Measurements from ENCODE around the gene EHMT2.

Gene EHMT2

DNA sequence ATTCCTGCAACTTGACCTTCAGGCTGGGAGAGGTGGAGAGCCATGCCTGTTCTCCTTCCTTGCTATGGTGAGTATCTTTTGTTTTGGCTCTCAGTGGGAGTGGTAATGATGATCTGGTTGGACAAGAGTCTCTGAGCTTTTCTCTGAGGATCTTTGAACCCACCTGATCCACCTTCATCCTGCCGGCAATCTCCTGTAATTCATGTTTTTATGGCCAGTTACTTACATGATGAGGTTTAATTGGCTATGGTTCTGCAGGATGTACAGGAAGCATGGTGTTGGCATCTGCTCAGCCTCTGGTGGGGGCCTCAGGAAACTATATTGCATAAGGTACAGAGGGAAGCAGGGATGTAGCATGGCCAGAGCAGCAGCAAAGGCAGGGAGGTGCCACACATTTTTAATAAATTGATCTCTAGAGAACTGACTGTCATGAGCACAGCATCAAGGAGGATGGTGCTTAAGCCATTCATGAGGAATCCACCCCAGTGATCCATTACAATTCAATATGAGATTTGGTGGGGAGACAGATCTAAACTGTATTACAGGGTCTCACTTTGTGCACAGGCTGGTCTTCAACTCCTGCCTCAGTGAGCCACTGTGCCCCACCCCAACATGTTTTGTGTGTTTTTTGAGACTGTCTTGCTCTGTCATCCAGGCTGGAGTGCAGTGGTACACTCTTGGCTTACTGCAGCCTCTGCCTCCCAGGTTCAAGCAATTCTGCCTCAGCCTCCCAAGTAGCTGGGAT is 60.0 kb downstream of the EHMT2 start:
- no peak for DNase-seq (ENCODE audit: insufficient read length, low spot score)
- no peak for TF ChIP-seq POLR2A (IDR thresholded peaks at IDR 0.05; ENCODE audit: low read depth, low read length)
- no peak for FAIRE-seq

DNA sequence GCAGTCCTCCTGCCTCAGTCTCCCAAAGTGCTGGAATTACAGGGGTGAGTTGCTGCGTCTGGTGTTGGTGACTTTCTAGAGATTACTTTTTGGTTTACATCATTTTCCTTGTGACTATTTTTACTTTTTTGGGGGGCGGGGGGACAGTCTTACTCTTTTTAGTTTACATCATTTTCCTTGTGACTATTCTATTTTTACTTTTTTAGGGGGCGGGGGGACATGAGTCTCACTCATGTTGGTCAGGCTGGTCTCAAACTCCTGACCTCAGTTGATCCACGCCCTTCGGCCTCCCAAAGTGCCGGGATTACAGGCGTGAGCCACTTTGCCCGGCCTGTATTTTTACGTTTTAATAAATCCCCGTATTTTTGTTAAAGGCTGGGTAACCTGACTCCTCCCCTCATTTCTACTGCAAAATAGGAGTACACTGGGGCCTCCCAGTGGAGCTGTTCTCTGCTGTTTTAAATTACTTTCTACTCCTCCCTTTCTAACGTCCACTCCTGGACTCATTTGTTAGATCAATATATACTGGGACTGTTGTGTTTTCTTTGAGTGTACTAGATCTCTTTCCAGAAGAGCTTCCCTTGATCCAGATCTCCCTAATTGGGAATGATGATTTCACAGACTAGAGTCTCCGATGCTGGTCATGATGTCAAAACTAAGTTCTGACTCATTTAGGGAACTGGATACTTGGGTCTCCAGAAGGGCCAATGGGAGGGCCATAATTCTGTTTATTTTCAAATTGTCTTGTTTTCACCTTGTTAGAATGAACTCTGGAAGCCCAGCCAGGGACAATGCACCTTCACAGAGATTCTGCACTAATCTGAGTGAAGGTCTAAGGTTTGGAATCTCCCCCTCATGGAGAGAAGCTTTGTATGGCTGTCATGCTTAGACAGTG is 60.8 kb downstream of the EHMT2 start:
- DNase-seq (ENCODE audit: insufficient read length, low spot score), result no peak
- no peak for TF ChIP-seq POLR2A (IDR thresholded peaks at IDR 0.05; ENCODE audit: low read depth, low read length)
- FAIRE-seq, result no peak

DNA sequence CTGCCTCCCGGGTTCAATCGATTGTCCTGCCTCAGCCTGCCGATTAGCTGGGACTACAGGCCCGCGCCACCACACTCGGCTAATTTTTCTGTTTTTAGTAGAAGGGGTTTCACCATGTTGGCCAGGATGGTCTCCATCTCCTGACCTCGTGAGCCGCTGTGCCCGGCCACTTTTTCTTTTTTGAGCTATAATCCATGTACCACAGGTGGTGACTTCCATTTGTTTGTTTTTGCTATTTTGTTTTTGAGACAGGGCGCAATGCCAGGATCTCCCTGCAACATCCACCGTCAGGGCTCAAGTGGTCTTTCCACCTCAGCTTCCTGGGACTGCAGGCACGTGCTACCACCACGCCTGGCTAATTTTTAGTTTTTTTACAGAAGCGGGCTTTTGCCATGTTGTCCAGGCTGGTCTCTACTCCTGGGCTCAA is 61.4 kb downstream of the EHMT2 start:
- DNase-seq (ENCODE audit: insufficient read length, low spot score), result no peak
- no peak for FAIRE-seq
- TF ChIP-seq POLR2A (IDR thresholded peaks at IDR 0.05; ENCODE audit: low read depth, low read length), result no peak

DNA sequence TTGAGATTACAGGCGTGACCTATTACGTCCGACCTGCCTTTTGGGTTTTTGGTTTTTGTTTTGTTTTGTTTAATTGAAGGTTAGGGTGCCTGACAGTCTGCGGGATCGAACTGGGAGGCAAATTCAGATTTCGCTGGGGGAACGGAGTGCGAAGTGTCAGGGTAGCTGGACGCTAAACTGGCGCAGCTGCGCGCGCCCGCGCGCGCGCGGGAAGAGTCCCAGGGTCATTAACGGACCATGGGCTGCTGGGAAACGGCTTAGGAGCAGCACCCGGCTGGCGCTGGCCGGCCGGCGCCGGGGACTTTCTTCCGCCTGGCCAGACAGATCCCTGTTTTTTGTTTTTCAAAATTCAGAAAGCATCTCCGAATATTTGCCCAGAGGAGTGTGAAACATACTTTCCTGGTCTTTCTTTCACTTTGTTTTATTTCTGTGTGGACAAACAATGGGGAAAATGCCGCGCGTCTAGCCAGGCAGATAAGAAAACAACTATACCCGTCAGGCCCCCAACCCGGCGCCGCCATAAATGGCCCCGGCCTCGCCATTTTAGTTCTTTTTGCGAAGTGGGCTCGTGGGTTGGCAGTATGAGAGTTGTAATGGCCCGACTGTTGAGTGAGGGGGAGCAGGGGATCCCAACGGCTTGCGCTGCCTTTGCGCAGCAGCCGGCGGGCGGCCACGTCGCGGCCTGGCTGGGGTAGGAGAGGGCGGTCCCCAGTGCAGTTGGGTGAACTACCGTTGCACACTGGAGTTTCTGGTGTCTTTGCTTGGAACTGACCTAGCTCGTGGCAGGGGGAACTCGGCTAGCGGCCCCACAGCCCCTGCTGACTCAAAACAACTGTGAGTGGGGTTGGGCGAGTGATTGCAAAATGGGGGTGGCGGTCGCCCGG is 62.9 kb downstream of the EHMT2 start:
- TF ChIP-seq POLR2A (IDR thresholded peaks at IDR 0.05; ENCODE audit: low read depth, low read length), result peak; percentile 93
- no peak for FAIRE-seq
- peak; percentile 78 for DNase-seq (ENCODE audit: insufficient read length, low spot score)

DNA sequence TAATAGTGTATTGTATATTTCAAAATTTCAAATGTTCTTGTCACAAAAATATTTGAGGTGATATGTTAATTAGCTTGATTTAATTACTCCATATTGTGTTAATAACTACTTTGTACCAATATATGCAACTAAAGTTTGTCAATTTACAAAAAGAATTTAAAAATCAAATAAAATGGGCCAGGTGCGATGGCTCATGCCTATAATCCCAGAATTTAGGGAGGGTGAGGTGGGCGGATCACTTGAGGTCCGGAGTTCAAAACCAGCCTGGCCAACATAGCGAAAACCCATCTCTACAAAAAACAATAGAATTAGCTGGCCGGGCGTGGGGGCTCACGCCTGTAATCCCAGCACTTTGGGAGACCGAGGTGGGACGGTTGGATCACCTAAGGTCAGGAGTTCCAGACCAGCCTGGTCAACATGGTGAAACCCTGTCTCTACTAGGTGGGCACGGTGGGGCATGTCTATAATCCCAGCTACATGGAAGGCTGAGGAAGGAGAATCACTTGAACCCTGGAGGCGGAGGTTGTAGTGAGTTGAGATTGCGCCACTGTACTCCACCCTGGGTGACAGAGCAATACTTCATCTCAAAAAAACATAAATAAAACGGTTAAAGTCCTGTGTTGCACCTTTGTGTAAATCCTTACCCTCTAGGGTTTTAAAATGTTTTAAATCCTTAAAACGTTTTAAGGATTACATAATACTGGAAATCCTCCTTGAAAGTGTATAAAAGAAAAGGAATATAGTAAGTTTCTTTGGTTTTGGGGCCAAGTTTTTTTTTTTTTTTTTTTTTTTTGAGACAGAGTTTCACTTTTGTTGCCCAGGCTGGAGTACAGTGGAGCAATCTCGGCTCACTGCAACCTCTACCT is 65.9 kb downstream of the EHMT2 start:
- no peak for DNase-seq (ENCODE audit: insufficient read length, low spot score)
- no peak for FAIRE-seq
- no peak for TF ChIP-seq POLR2A (IDR thresholded peaks at IDR 0.05; ENCODE audit: low read depth, low read length)

DNA sequence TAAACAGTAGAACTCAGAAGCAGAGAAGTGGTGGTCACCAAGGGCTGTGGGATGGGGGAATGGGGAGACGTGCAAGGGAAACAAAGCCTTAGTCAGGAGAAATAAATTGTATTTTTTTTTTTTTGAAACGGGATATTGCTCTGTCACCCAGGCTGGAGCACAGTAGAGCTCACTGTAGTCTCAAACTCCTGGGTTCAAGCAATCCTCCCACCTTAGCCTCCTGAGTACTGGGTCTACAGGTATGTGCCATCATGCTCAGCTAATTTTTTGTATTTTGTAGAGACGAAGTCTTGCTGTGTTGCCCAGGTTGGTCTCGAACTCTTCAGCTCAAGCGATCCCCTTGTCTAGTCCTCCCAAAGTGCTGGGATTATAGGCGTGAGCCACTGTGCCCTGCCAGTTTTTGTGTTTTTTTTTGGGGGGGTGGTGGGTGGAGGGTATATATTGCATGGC is 66.6 kb downstream of the EHMT2 start:
- no peak for FAIRE-seq

More for the DNA sequence above, 66.6 kb downstream of the EHMT2 start:
- DNase-seq (ENCODE audit: insufficient read length, low spot score), result no peak
- TF ChIP-seq POLR2A (IDR thresholded peaks at IDR 0.05; ENCODE audit: low read depth, low read length), result no peak
